NCI-H2227 (cell line): ENCODE measurements around the gene EPAS1.

Experiments
- DNase-seq: peaks from one replicate; lab custom pipeline; 2025; ENCODE audit not compliant: unreplicated experiment; lab: John Stamatoyannopoulos, UW

Gene EPAS1

GRCh38 chr2:46434851-46435273 is 137.7 kb downstream of the EPAS1 start:
- DNase-seq = no peak

GRCh38 chr2:46435353-46435752 is 138.1 kb downstream of the EPAS1 start:
- no peak for DNase-seq

- no peak for DNase-seq
Measured at GRCh38 chr2:46435796-46436360, 138.7 kb downstream of the EPAS1 start.
